Mucosa of descending colon (tissue), 3 donors: ENCODE measurements around the gene RTP2. TPM values are rescaled to one million over a fixed set of nuclear protein-coding genes. Genes with fewer than 3 reads are reported as not detected.

Experiments used
- ATAC-seq: fragments of 200-7000 bp; cut with Tn5 transposase; one replicate; pipeline ENCODE4 v1.9.1; 2020; ENCODE audit warnings: mild to moderate bottlenecking, moderate library complexity
- DNase-seq, 3 donors: peaks; one replicate each; pipeline ENCODE4 v3.0.0-alpha.2; 2020
- H3K36me3 ChIP-seq: fragments of 200-600 bp; one replicate; pipeline ENCODE4 v1.8.0; 2021; ENCODE audit warnings: low read depth, mild to moderate bottlenecking
- H3K4me1 ChIP-seq: fragments of 200-600 bp; one replicate; pipeline ENCODE4 v1.8.0; 2021; ENCODE audit warnings: low read depth, mild to moderate bottlenecking
- H3K4me3 ChIP-seq: fragments of 200-600 bp; one replicate; pipeline ENCODE4 v1.8.0; 2021; ENCODE audit warnings: mild to moderate bottlenecking
- H3K9me3 ChIP-seq: fragments of 200-600 bp; one replicate; pipeline ENCODE4 v1.8.0; 2021; ENCODE audit warnings: mild to moderate bottlenecking
- intact Hi-C, 2 donors: fragments of 100-400 bp; cut with DNase I in 1 of 2; cut with micrococcal nuclease in 1 of 2; formaldehyde crosslinking; loops; one replicate each; pipeline versions ENCODE4 v1.11.0 to v1.11.1; 2022; cut with DNase I, micrococcal nuclease
- total RNA-seq, 3 donors: library from RNA; stranded (reverse); fragmentation: NEBNext Ultra II Directional in 2 of 3; extraction: Animal tissue kit (Norgen Biotek cat#: 25700) in 2 of 3; gene quantifications; one replicate each; pipeline versions ENCODE4 v1.2.1 to v1.2.4, GENCODE V29; 2021 to 2023
- TF ChIP-seq, protein P1 (sequence below): fragments of 200-600 bp; IDR thresholded peaks from one replicate; pipeline ENCODE4 v1.8.0; 2022; ENCODE audit warnings: antibody characterized with exemption, mild to moderate bottlenecking
- donor health status: DM: no; HTN: no; CAD: no; lungs with moderate emphysema.
- donor health status: DM: no; HTN: no; CAD: no.
- donor health status: DM: no; HTN: yes; CAD: no.

Gene RTP2
- total RNA-seq, 3 donors from 2014 or later: not detected

- TF ChIP-seq, protein P1, sequence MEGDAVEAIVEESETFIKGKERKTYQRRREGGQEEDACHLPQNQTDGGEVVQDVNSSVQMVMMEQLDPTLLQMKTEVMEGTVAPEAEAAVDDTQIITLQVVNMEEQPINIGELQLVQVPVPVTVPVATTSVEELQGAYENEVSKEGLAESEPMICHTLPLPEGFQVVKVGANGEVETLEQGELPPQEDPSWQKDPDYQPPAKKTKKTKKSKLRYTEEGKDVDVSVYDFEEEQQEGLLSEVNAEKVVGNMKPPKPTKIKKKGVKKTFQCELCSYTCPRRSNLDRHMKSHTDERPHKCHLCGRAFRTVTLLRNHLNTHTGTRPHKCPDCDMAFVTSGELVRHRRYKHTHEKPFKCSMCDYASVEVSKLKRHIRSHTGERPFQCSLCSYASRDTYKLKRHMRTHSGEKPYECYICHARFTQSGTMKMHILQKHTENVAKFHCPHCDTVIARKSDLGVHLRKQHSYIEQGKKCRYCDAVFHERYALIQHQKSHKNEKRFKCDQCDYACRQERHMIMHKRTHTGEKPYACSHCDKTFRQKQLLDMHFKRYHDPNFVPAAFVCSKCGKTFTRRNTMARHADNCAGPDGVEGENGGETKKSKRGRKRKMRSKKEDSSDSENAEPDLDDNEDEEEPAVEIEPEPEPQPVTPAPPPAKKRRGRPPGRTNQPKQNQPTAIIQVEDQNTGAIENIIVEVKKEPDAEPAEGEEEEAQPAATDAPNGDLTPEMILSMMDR: no peak
- Histone ChIP-seq H3K4me1 (no peaks in the 10 kb centered on the region), H3K4me3 (no peak within 1 kb of the TSS), H3K36me3 (no peaks in the 10 kb centered on the region), H3K9me3 (no peaks in the 10 kb centered on the region)
- intact Hi-C loops: no loop called here
- ATAC-seq (no peak), DNase-seq (peak in 2 of 3 donors; percentile 25 to 39)
Observed at GRCh38 chr3:187669675-187670504, 32.5 kb downstream of the RTP2 start, which contains the start of gene SST. Gene SST, minus strand, starts transcription at chr3:187670394. Its CDS starts 103 bp downstream, at chr3:187670291.

DNA sequence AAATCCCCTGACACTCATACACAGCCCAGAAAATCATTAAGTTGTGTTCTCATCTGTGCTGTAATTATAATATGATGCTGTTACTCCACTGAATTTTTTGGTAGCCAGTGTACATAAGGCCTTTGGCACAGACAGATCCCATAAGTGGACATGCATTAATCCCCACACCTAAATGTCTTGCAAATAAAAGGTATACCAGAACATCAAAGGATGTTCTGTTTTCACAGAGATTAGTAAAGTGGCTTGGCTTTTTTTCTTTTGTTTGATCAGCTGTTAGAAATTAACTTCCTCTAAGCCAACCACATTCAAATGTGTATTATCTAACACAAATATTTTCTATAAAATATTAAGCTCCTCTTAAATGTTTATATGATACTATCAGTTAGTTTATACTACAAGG is 34.8 kb downstream of the RTP2 start:
- DNase-seq (no peak), ATAC-seq (no peak)
- TF ChIP-seq, protein P1: no peak
- no peaks in the 10 kb centered on the region for H3K9me3 ChIP-seq
- H3K4me1 ChIP-seq: no peaks in the 10 kb centered on the region
- H3K36me3 ChIP-seq: no peaks in the 10 kb centered on the region
- intact Hi-C loops: no loop called here
- H3K4me3 ChIP-seq: no peak overlapping the region

GRCh38 chr3:187665764-187666402 is 36.5 kb downstream of the RTP2 start:
- Histone ChIP-seq H3K4me1 (no peaks in the 10 kb centered on the region), H3K9me3 (no peaks in the 10 kb centered on the region), H3K4me3 (no peak overlapping the region), H3K36me3 (no peaks in the 10 kb centered on the region)
- TF ChIP-seq, protein P1: no peak
- ATAC-seq (no peak), DNase-seq (no peak)
- intact Hi-C loops: no loop called here

- no peak for DNase-seq
- TF ChIP-seq, protein P1: no peak
- no peak overlapping the region for H3K4me3 ChIP-seq
- intact Hi-C loops: no loop called here
- H3K4me1 ChIP-seq: no peaks in the 10 kb centered on the region
- no peak for ATAC-seq
- H3K9me3 ChIP-seq: no peaks in the 10 kb centered on the region
- no peaks in the 10 kb centered on the region for H3K36me3 ChIP-seq
Observed at GRCh38 chr3:187665010-187665409, 37.3 kb downstream of the RTP2 start.

DNA sequence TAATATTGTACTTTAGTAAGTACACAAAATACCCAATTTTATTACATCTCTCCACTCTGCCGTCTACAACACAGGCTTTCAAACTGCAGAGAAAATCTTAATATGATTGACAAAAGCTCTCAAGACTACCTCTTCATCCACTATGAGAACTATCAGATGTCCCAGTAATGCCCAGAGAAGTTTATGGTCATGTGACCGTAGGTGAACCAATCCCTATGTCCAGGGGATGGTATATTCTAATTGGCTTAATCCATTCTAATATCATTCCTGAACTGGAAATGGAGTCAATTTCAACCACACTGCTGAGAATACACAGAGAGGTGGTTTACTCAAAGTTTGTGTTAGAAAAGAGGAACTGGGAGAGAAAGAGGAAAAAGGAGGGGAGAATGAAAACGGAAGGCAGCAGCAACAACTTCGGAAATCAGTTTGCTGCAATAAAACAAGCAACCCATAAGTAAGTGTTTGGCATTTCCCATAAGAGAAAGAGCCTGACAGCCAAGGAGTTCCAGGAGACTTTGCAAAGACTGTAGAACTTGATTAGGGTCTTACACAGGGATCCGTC is 39.4 kb downstream of the RTP2 start:
- Histone ChIP-seq H3K9me3 (no peaks in the 10 kb centered on the region), H3K4me3 (no peak overlapping the region), H3K36me3 (no peaks in the 10 kb centered on the region), H3K4me1 (no peaks in the 10 kb centered on the region)
- DNase-seq: no peak
- TF ChIP-seq, protein P1: no peak
- no peak for ATAC-seq
- intact Hi-C loops: no loop called here
